ENCODE data around the gene KHDRBS2.

The KHDRBS2 gene

DNA sequence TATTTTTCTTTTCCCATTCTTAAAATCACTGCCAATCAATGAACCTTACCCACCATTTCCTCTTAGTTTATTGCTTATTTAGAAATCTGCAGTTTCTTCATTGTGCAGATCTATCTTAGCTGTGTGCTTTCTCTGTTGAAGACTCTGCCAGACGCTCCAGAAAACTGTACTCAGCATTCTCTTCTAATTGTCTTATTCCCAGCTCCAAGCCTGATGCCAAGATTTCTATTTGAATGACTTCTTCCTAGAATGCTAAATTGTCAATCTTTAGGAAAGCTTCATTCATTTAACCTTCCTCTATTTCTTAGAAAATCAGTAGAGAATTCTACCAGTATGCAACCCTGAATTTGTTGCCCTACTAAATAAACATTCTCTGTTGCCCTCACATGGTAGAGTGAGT, 308.9 kb downstream of the KHDRBS2 start:
- no peak overlapping the region for H3K4me3 ChIP-seq (ENCODE audit: low read depth, low read length)
- no peak for TF ChIP-seq CTCF (IDR thresholded peaks at IDR 0.05; ENCODE audit: low read depth, low read length)
- TF ChIP-seq, protein P1, sequence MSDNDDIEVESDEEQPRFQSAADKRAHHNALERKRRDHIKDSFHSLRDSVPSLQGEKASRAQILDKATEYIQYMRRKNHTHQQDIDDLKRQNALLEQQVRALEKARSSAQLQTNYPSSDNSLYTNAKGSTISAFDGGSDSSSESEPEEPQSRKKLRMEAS (IDR thresholded peaks at IDR 0.05; ENCODE audit: low read depth, low read length), result no peak
- no peak for TF ChIP-seq MYC (IDR thresholded peaks at IDR 0.05; ENCODE audit: low read depth, low read length)
- TF ChIP-seq POLR2A (IDR thresholded peaks at IDR 0.05; ENCODE audit: extremely low read depth, insufficient read length), result no peak
- no peak for DNase-seq (ENCODE audit: low read depth)

- DNase-seq (ENCODE audit: low read depth), result no peak
- TF ChIP-seq CTCF (IDR thresholded peaks at IDR 0.05; ENCODE audit: low read depth, low read length) (no peak), POLR2A (IDR thresholded peaks at IDR 0.05; ENCODE audit: extremely low read depth, insufficient read length) (no peak), MYC (IDR thresholded peaks at IDR 0.05; ENCODE audit: low read depth, low read length) (no peak)
- TF ChIP-seq, protein P1 (IDR thresholded peaks at IDR 0.05; ENCODE audit: low read depth, low read length), result no peak
- no peak overlapping the region for H3K4me3 ChIP-seq (ENCODE audit: low read depth, low read length)
Observed at GRCh38 chr6:61959196-61959595, 326.8 kb downstream of the KHDRBS2 start.

DNA sequence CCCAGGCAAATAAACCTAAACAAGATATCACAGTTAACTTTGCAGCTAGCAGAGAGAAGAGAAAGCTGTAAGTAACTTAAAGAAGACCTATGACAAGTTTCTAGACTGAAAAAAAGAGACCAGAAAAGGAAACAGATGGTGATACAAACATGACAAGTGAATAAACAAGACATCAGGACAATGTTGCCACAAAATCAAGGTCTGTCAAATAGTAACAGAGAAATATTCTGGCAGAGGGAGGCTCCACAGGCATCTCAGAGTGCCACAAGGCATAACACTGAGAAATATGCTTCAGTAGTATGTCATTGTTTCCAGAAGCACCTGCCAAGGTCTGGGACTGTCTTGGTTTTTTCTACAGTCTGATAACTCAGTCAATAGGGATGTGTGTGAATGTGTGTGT, 332.2 kb downstream of the KHDRBS2 start:
- no peak overlapping the region for H3K4me3 ChIP-seq (ENCODE audit: low read depth, low read length)
- DNase-seq (ENCODE audit: low read depth), result no peak
- TF ChIP-seq POLR2A (IDR thresholded peaks at IDR 0.05; ENCODE audit: extremely low read depth, insufficient read length) (no peak), CTCF (IDR thresholded peaks at IDR 0.05; ENCODE audit: low read depth, low read length) (no peak), MYC (IDR thresholded peaks at IDR 0.05; ENCODE audit: low read depth, low read length) (no peak)
- TF ChIP-seq, protein P1 (IDR thresholded peaks at IDR 0.05; ENCODE audit: low read depth, low read length), result no peak

DNA sequence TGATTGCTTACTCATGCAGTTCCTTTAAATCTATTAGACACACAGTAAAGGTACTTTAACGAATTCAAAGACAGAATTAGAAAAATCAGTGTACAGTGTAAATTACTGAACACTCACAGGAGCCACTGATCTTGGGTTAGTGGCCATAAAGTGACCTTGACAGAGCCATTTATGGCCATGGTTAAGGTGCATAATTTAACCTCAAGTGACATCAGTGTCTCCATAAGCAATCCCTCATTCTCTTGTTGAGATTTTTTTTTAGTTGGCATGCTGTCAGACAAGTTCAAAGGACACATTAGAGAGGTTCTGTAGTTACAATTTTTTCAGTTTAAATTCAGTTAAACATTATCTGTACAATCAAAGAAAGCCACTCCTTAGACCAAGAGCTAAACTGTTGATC, 334.4 kb downstream of the KHDRBS2 start:
- TF ChIP-seq POLR2A (IDR thresholded peaks at IDR 0.05; ENCODE audit: extremely low read depth, insufficient read length), result no peak
- TF ChIP-seq, protein P1 (IDR thresholded peaks at IDR 0.05; ENCODE audit: low read depth, low read length), result no peak
- TF ChIP-seq CTCF (IDR thresholded peaks at IDR 0.05; ENCODE audit: low read depth, low read length), result no peak
- no peak for TF ChIP-seq MYC (IDR thresholded peaks at IDR 0.05; ENCODE audit: low read depth, low read length)
- no peak for DNase-seq (ENCODE audit: low read depth)
- H3K4me3 ChIP-seq (ENCODE audit: low read depth, low read length), result no peak overlapping the region

GRCh38 chr6:61950811-61951210, 335.2 kb downstream of the KHDRBS2 start:
- TF ChIP-seq POLR2A (IDR thresholded peaks at IDR 0.05; ENCODE audit: extremely low read depth, insufficient read length), result no peak
- no peak for TF ChIP-seq CTCF (IDR thresholded peaks at IDR 0.05; ENCODE audit: low read depth, low read length)
- TF ChIP-seq, protein P1 (IDR thresholded peaks at IDR 0.05; ENCODE audit: low read depth, low read length), result no peak
- TF ChIP-seq MYC (IDR thresholded peaks at IDR 0.05; ENCODE audit: low read depth, low read length), result no peak
- H3K4me3 ChIP-seq (ENCODE audit: low read depth, low read length), result no peak overlapping the region
- no peak for DNase-seq (ENCODE audit: low read depth)

- TF ChIP-seq POLR2A (IDR thresholded peaks at IDR 0.05; ENCODE audit: extremely low read depth, insufficient read length) (no peak), MYC (IDR thresholded peaks at IDR 0.05; ENCODE audit: low read depth, low read length) (no peak), CTCF (IDR thresholded peaks at IDR 0.05; ENCODE audit: low read depth, low read length) (no peak)
- TF ChIP-seq, protein P1 (IDR thresholded peaks at IDR 0.05; ENCODE audit: low read depth, low read length), result no peak
- DNase-seq (ENCODE audit: low read depth), result no peak
- no peak overlapping the region for H3K4me3 ChIP-seq (ENCODE audit: low read depth, low read length)
Observed at GRCh38 chr6:61949971-61950370, 336.1 kb downstream of the KHDRBS2 start.
